Stimulated activated naive CD4-positive, alpha-beta T cell treated with Interleukin-2 at 50 U/mL for 16 hours (primary cell): ENCODE results near the gene DPY19L2.

Experiments
- DNase-seq: peaks from one replicate; lab custom pipeline; 2025; lab: John Stamatoyannopoulos, UW

The DPY19L2 gene

DNA sequence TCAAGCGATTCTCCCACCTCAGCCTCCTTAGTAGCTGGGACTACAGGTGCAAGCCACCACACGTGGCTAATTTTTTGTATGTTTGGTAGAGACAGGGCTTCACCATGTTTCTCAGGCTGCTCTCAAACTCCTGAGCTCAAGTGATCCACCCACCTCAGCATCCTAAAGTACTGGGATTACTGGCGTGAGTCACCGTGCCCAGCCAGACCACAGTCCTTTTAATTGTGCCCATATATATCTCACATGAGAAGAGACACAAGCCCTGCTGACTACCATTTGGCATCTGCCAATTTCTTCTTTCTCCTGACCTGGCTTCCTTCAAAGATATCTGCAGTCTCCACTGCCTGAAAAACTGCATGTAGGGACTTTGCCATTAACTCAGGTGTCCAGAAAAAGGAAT is 142.5 kb downstream of the DPY19L2 start:
- no peak for DNase-seq

DNA sequence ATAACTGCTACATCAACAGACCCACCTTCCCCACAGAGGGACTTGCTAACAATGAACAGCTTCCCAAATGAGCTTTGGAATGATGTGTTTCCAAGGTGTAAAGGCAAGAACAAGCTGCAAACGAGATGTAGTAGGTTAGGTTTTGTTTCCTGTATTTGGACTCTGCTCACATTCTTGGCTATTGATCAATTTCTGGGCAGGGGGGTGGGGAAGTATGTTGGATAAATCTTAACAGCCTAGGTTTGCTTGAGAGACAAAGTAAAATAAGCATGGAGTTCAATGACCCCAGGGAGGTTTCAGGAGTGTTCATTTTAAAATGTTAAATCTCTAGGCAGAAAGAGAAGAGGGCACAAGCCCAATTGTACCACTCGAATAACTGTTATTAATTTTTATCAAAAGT is 146.6 kb downstream of the DPY19L2 start:
- DNase-seq: no peak
